NCI-H1694 treated with DMSO at 0.1 percent for 48 hours (cell line): ENCODE results near the gene SESN1.

Source experiments
- DNase-seq: peaks from one replicate; lab custom pipeline; 2025; lab: John Stamatoyannopoulos, UW

The SESN1 gene

DNA sequence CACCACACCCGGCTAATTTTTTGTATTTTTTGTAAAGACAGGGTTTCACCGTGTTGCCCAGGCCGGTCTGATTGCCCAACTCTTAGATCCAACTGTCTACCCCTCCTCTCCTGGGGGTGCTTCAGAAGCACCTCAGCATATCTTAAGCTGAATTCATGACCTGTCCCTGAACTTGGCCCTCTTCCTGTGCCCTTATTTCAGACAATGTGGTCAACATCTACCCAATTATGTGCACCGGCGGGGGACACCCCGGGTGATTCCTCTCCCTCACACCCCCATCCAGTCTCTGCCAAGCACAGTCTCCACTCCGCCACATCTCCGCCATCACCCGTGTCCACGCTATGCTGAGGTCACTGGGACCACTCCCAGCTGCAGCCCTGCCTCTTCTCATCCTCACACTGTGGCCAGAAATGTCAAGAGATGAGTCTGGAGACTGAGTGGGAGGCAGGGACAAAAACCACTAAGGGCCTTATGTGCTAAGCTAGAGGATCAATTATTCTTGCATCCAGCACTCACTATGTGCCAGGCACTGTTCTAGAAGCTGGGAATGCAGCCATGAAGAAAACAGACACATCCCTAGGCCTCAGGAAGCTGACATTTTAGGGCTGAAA lies 134.6 kb downstream of the SESN1 start:
- no peak for DNase-seq

DNA sequence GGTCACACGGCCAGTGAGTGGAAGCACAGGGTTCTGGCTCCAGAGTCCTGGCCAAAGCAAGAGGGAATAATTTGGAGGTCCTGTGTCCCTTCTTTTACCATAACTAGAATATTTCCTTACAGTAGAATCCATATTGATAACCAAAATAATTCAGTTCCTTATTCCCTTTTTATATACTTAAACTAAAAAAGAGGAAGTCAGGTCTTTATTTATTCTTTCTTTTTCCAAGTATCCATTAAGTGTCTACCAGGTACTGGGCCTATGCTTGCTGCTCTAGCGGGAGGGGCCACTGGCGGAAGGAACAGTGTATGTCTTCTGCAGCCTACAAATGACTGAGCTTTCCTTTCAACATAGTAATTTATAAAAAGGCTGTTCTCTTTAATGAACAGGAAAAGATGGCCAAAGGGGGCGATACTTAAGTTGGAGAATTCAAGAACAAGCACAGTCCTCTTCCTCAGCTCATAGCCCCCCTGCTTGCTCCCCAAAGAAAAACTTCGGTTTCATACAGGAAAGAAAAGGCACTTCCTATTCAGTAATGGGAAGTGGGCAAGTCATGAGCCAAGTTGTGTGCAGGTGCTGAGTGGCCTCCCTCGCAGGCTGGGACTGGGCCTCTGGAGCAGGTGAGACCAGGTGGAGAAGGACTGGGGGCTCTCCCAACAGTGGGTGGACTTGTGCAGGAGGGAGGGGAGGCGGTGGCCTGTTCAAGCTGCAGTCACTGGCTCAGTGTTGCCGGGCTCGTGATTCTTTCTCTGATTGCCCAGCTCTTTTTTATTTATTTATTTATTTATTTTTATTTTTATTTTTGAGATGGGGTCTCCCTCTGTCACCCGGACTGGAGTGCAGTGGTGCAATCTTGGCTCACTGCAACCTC lies 135.5 kb downstream of the SESN1 start:
- no peak for DNase-seq

- no peak for DNase-seq
Observed at GRCh38 chr6:108957221-108957620, 137.4 kb downstream of the SESN1 start.

DNA sequence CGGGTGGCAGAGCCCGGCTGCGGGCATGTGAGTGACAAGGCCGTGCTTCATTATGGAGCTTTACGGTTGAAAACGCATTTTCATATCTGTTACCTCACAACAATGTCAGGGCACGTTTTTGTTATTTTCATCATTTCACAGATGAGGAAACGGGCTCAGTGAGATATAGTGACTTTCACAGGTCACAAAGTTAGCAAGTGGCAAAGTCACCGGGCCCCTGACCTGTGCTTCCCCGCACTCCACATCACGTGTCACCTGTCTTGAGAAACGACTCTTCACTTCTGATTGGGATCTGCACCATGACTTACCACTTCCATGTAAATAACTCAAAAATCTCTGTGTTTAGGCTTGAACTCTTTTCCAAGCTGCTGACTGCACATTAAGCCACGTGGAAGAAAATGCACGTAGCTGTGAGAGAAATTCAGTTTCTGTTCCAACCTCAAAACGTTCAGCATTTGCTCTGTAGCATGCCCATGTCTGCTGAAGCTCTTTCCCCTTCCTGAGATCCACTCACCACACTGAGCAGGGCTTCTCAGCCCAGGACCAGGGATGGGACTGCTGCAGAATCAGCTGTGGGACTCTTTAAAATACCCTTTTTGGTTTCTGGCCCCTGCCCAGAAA lies 139.2 kb downstream of the SESN1 start:
- DNase-seq: no peak

DNA sequence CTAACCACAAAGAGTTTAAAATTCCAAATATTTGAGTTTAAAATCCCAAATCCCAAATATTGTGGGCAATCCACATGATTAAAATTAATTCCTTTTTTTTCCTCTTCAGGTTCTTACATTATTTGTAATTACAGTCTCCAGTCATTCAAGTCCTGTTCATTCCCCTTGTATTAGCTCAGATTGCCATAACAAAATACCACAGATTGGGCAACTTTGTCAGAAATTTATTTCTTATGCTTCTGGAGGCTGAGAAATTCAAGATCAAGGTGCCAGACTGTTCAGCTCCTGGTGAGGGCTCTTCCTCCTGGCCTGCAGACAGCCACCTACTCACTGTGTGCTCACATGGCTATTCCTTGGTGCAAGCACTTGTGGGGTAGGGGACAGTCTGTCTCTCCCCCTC lies 141.0 kb downstream of the SESN1 start:
- no peak for DNase-seq

GRCh38 chr6:108952776-108953486 lies 141.7 kb downstream of the SESN1 start:
- no peak for DNase-seq

DNA sequence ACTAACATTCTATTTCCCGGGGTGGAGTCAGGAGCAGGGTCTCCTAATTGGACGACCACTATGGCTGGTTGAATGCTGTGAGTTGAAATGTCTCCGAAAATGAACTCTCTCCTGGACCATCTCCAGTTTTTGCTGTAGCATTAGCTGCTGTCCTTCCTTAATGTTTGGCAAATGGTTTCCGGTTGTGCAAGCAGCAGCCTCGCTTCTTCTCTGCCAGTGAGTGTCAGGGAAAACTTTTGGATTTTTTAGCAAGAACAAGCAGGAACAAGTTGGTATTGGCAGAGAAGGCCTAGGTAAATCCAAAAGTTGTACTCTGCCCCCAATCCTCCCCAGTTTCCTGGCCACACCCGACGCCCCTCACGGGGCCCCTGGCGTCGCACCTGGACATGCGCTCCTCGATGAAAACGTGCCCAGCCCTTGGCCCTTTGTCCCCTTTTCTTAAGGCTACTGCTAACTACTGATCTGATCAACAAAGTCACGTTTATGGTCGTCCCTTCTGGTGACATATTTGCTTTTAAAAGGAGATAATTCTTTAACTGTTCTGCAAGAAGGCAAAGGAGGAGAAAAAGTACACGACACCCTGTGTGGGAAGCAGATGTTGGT lies 143.2 kb downstream of the SESN1 start:
- no peak for DNase-seq

- DNase-seq: peak; percentile 88
Observed at GRCh38 chr6:108948181-108948661, 146.4 kb downstream of the SESN1 start.

DNA sequence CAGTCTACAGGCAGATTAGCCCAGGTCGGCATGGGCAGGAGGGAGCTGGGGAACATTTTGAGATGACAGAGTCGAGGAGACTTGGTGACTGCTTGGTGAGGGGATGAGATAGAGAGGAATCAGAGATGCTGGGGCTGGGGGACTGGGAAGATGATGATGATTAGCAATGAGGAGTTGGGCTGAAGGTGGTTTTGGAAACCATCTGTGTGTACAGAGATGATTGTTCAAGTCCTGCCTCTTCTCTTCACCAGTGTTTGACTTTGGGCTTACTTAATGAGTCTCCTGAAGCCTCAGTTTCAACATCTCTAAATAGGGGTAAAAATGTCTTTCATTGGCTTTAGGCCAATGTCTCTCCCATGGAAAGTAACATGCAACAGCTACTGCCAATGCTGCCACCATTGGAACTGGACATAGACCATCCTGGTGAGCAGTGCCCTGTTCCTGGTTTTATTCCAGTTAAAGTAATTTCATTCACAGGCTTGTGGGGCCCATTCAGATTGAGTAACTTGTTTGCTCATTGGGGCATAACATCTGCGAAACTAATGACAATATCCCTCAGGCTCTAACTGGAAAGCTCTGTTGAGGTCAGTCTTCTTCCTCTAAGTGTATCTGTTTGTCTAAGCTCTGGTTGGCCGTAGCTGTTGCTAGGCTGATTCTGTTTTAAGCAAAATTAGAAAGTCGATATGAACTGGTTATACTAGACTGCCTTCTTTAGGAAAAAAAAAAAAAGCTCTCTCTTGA lies 147.4 kb downstream of the SESN1 start:
- DNase-seq: peak; percentile 40

DNA sequence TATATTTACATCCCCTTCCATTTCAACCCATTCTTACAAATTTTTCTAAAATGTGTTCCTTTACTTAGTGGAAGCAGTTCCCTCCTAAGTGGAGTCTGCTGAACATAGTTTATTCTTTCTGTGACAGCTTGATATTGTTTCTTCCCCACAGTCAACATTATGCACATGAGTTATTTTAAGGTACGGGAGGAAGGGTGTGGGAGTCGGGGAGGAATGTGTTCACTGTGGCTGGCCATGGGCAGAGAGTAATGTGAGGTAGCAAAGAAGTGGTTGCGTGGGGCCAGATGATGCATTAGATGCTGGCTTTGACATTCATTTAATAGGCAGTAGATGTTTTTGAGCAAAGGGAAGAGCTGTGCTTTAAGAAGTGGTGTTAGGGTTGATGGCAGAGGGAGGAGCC lies 148.0 kb downstream of the SESN1 start:
- peak; percentile 42 for DNase-seq

GRCh38 chr6:108945681-108946159 lies 148.9 kb downstream of the SESN1 start:
- peak; percentile 75 for DNase-seq

DNA sequence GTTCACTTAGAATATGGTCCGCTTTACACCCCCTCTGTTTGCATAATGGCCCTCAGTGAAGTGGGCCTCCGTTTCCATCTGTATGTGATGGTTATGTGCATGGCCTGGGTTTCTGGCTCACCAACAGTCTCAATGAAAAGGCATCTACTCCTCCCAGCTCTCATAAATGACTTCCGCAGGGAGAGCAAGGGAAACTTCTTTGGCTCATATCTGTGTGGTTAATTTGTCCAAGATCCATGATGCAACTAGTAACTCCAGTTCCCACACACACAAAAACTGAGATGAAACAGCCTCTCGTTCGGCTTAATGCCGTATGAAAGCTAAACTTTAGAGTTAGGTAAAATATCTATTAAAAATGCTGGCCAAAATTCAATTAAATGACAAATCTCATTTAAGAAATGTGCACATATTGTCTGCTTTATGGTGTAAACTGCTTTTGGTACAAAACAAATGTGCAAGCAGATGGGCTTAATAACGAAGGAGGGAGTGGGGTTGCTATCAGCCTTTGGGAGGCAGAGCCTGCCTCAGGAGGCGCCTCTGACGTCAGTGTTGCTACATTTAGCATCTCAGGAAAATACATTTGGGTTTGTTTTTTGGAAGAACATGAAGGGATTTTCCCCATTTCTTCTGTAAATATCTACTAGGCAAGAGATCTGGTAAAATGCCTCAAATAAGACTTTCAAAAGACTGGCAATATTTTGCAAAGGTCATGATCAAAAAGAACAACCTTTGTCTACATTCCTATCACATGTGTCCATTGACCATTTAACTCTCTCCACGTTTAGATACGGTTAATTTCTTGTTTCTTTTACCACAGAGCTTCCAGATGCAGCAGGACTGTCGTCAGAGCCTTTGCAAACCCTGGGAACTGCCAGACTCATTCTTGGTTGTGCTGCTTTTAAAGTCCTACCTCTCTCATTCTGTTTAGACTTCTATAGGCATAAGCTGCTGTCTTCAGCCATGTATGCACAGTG lies 149.7 kb downstream of the SESN1 start:
- peak; percentile 93 for DNase-seq

- peak; percentile 29 for DNase-seq
Observed at GRCh38 chr6:108944071-108944470, 150.6 kb downstream of the SESN1 start.

GRCh38 chr6:108942556-108943492 lies 151.8 kb downstream of the SESN1 start:
- DNase-seq: peak; percentile 13

GRCh38 chr6:108941859-108942258 lies 152.8 kb downstream of the SESN1 start:
- DNase-seq: no peak

GRCh38 chr6:108941281-108941680 lies 153.4 kb downstream of the SESN1 start:
- no peak for DNase-seq

GRCh38 chr6:108940741-108941140 lies 153.9 kb downstream of the SESN1 start:
- DNase-seq: no peak

GRCh38 chr6:108937170-108937569 lies 157.5 kb downstream of the SESN1 start:
- DNase-seq: no peak
